H1 (cell line): ENCODE measurements around the gene ZSCAN1. TPM values are rescaled to one million over a fixed set of nuclear protein-coding genes. Genes with fewer than 3 reads are reported as not detected.

Experiments
- CHD7 ChIP-seq: fragments of 300-600 bp; sonication (generic); IDR thresholded peaks from 2 replicates; pipeline ENCODE4 v1.7.1; 2012; ENCODE audit warnings: low read length, moderate library complexity, mild to moderate bottlenecking, inconsistent platforms; ENCODE audit not compliant: insufficient replicate concordance
- EGR1 ChIP-seq: IDR thresholded peaks from 2 replicates; pipeline ENCODE4 v1.6.1; 2011; ENCODE audit warnings: low read depth, low read length, borderline replicate concordance
- NANOG ChIP-seq: IDR thresholded peaks from 2 replicates; pipeline ENCODE4 v1.6.1; 2011; ENCODE audit warnings: low read length, low read depth, mild to moderate bottlenecking, inconsistent platforms; ENCODE audit not compliant: insufficient read depth, poor library complexity, severe bottlenecking
- POLR2A ChIP-seq, 2 experiments: IDR thresholded peaks; 1 replicate in 1 of 2; 2 replicates in 1 of 2; pipeline ENCODE4 v1.6.1; 2011; ENCODE audit warnings: low read depth in 2 of 2, low read length in 2 of 2, mild to moderate bottlenecking in 2 of 2; ENCODE audit errors: control extremely low read depth in 1 of 2
- TCF12 ChIP-seq: IDR thresholded peaks from 2 replicates; pipeline ENCODE4 v1.6.1; 2011; ENCODE audit warnings: low read depth, mild to moderate bottlenecking, low read length
- polyA plus RNA-seq, 7 experiments: library from polyadenylated mRNA; depleted of rRNA in 3 of 7; stranded (reverse) in 5 of 7; unstranded in 2 of 7; fragments of >200 nt in 5 of 7; fragments of 200-250 nt in 2 of 7; gene quantifications; 1 replicate in 5 of 7; 2 replicates in 1 of 7; 4 replicates in 1 of 7; pipeline versions ENCODE4 v1.2.1 to v1.2.3, GENCODE V29; 2011 to 2013; ENCODE audit warnings: missing spikeins in 2 of 7, mixed read lengths in 2 of 7
- total RNA-seq: library from RNA; stranded (reverse); fragmentation: NEBNext Ultra II Directional; extraction: Animal tissue kit (Norgen Biotek cat#: 25700); gene quantifications from 2 replicates; pipeline ENCODE4 v1.2.1, GENCODE V29; 2021

ZSCAN1 gene
- total and polyA plus RNA-seq, 2 of the 8 experiments (the other 6 are each of a cell fraction or from before 2014, with no cell fraction given), result 1.2 to 4.3 TPM

- TF ChIP-seq CHD7 (no peak), TCF12 (no peak), POLR2A (IDR thresholded peaks at IDR 0.05; ENCODE audit: control extremely low read depth in 1 of 2, low read depth in 2 of 2, low read length in 2 of 2) (no peak), NANOG (no peak), EGR1 (no peak)
Measured at GRCh38 chr19:58010507-58010906, 23.3 kb upstream of the ZSCAN1 start (continued).
